NCI-H2081 treated with DMSO at 0.1 percent for 48 hours (cell line): ENCODE measurements around the gene MUCL3.
"Not testable (repeated sequence)": the region's sequence is repeated elsewhere in the genome, so short reads cannot be mapped to it uniquely, and the experiment has no call there.

ENCODE experiments used
- DNase-seq: peaks from one replicate; lab custom pipeline; 2025; lab: John Stamatoyannopoulos, UW

Gene MUCL3

DNA sequence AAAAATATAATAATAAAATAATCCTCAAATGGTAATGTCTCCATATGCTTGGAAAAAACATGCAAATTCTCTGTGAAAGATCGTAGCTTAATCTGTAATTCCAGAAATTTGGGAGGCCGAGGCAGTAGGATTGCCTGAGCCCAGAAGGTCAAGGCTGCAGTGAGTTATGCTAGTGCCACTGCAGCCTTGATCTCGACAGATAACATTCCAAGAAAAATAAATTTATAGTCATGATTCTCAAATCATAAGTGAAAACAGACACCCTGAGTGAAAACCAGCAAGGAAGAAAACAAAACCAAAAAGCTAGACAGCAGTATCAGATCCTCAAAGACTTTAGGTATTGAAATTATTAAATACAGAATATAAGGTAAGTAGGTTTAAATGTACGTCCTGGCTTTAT is 38.9 kb downstream of the MUCL3 start:
- DNase-seq, result no peak

DNA sequence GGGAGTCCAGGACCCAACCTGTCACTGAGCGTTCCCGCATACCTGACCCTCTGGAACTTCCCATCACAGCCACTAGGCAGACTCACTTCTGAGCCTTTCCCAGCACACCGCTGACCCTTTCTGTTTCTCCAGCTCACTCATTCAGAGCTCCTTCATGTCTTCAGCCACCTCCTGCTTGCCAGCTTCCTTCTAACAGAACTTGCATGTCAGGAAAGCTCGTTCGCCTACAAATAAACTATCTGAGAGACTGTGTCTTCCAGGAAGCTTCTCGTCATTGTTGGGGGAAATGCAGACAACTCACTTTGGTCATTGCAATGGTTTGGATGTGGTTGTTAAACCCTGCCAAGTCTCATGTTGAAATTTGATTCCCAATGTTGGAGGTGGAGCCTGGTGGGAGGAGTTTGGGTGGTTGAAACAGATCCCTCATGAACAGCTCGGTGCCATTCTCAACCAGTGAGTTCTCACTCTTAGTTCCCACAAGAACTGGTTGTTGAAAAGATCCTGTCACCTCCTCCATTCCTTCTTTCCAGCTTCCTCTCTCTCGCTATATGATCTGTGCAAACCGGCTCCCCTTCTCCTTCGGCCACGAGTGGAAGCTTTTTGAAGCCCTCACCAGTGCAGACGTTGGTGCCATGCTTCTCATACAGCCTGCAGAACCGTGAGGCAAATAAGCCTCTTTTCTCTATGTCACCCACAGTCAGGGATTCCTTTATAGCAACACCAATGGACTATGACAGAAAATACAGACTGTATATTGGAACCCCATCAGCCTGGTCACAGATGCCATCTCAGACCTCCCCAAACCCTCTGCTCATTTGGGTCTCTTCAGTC is 41.4 kb downstream of the MUCL3 start:
- DNase-seq, result no peak

DNA sequence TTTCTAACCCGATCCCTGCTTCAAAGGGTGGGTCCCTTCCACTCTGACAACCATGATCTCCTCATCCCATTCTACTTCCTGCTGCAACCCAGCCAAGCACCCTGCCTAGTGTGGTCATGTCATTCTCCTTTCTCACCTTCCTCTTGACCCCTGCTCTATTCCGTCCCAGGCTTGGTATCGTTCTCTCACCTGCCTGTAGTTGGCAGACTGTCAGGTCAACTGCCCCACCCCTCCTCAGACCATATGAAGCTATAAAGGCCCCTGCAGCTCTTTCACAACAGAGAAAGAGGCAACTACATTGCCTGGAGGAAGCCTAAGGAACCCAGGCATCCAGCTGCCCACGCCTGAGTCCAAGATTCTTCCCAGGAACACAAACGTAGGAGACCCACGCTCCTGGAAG is 42.7 kb downstream of the MUCL3 start, which contains the start of gene MUC21:
Gene MUC21, plus strand, starts transcription at position 280 of the 400 bp plus-strand sequence. CDS start 241 bp downstream, outside the sequence.
- DNase-seq, result no peak

DNA sequence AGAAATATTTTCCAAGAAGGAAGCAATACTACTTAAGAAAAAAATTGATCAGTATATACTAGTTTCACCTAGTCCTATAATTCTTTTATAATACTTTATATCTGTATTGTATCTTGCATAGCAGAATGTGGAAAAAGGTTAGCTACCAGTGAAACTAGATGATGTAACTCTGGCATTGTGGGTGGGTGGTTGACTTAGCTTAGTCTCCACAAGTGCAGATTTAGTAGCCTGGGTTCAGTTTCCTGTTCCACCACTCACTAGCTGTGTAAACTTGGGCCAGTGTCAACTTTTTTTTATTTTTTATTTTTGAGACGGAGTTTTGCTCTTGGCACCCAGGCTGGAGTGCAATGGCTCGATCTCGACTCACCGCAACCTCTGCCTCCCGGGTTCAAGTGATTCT is 44.7 kb downstream of the MUCL3 start:
- DNase-seq, result no peak

DNA sequence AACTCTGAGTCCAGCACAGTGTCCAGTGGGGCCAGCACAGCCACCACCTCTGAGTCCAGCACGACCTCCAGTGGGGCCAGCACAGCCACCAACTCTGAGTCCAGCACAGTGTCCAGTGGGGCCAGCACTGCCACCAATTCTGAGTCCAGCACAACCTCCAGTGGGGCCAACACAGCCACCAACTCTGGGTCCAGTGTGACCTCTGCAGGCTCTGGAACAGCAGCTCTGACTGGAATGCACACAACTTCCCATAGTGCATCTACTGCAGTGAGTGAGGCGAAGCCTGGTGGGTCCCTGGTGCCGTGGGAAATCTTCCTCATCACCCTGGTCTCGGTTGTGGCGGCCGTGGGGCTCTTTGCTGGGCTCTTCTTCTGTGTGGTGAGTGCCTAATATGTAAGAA is 46.5 kb downstream of the MUCL3 start:
- DNase-seq, result no peak

DNA sequence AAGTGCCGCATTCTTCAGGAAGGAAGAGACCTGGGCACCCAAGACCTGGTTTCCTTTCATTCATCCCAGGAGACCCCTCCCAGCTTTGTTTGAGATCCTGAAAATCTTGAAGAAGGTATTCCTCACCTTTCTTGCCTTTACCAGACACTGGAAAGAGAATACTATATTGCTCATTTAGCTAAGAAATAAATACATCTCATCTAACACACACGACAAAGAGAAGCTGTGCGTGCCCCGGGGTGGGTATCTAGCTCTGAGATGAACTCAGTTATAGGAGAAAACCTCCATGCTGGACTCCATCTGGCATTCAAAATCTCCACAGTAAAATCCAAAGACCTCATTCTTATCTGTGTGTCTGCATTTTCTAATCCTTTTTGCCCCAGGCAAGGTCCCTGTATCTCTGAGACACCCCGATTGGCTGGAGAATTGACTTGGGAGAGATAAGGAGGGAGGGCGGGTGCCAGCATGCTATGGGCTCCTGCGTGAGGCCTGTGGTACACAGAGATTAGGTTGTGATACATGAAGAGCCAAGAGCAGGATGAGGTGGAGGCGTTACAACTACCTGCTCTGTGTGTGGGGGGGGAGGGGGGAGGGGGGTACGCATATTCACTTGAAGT is 47.5 kb downstream of the MUCL3 start:
- DNase-seq, result no peak

DNA sequence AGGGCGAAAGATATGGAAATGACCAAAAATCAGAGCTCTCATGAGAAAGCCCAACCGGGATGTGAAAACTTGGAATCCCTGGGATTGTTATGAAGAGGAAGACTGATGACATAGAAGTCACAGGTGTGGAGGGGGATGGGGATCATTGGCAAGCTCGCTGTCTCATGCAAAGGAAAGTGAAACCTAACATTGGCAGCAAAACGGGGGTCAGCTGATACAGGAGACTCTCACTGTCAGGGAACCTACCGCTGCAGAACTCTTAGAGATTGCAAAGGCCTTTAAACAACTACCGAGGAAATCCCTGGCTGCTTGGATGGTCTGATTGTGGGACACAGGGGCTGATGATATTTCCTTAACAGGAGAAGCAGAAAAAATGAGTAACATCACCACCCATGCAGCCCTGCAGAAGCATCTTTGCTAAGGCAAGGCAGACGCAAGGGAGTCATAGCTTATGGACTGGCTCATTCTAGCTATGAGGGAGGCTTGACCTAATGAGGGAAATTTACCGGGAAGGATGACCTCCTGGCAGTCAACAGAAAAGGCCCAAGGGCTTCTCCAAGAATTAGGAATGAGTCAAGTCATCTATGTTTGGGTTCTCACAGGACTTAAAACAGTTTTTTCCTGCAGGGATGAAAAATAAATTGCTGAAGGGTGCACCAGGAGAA is 49.8 kb downstream of the MUCL3 start:
- no peak for DNase-seq

DNA sequence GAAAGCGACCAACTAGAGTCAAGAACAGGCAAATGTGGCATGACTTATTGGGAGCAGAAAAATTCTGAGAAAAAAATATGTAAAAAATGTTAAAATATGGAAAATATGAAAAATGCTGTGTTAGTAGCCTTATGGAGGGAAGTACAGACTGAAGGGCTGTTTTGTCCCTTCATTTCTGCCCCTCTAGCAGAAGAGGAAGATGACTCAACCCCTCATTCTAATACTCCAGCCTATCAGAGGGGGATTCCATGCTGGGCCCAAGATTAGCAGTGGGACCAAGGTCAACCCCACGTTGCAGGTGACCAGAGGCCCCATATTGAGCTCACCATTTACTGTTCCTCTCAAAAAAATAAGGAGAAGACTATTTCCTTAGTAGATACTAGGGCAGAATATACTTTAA is 51.1 kb downstream of the MUCL3 start:
- no peak for DNase-seq

DNA sequence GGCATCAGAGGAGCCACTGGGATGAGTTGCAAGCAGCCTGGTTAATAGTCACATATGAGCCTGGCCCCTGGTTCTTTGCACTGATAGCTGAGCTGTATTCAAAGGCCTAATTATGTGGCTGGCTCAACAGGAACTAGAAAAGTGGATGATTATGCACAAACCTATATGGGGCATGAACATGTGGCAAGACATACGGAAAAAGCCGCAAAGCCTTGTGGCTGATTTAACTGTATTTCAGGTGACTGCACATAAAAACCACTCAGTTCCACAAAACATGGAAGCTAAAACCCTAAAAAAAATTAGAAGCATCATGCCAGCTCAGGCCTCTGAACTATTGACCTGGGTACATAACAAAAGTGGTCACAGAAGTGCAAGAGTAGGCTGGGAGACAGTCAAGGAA is 56.5 kb downstream of the MUCL3 start:
- DNase-seq, result no peak

DNA sequence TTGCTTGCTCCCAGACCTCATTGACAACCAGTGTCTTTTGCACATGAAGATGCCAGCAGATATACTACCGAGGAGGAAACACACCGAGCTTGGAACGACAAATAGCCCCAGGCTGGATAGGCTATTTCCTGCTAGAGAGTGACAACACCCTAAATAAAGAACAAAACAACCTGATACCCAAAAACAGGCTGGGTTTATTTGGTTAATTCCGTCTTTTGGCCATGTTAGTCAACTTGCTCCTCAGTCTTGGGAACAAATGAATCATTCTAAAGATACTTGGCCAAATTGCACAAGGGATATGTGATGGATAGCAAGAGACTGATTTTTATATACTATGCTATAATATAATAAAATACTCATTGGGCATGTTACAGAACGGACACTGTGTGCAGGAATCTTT is 58.0 kb downstream of the MUCL3 start:
- no peak for DNase-seq

DNA sequence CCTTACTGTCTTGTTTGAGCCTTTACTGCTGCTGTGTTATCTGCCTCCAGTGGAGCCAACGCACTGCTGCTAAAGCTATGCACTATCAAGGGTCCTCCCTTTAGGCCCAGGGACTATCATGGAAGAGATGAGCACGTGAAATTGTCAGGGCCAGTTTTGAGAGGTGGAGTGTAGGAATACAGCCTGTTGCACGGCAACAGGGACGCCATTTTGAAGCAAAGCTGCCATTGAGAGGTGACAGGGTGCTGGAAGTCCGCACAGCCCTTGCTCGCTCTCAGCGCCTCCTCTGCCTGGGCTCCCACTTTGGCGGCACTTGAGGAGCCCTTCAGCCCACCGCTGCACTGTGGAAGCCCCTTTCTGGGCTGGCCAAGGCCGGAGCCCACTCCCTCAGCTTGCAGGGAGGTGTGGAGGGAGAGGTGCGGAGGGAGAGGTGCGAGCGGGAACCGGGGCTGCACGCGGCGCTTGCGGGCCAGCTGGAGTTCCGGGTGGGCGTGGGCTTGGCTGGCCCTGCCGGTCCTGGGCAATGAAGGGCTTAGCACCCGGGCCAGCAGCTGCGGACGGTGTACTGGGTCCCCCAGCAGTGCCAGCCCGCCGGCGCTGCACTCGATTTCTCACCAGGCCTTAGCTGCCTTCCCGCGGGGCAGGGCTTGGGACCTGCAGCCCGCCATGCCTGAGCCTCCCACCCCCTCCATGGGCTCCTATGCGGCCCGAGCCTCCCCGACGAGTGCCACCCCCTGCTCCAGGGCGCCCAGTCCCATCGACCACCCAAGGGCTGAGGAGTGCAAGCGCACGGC is 59.5 kb downstream of the MUCL3 start:
- DNase-seq, result not testable (repeated sequence)

DNA sequence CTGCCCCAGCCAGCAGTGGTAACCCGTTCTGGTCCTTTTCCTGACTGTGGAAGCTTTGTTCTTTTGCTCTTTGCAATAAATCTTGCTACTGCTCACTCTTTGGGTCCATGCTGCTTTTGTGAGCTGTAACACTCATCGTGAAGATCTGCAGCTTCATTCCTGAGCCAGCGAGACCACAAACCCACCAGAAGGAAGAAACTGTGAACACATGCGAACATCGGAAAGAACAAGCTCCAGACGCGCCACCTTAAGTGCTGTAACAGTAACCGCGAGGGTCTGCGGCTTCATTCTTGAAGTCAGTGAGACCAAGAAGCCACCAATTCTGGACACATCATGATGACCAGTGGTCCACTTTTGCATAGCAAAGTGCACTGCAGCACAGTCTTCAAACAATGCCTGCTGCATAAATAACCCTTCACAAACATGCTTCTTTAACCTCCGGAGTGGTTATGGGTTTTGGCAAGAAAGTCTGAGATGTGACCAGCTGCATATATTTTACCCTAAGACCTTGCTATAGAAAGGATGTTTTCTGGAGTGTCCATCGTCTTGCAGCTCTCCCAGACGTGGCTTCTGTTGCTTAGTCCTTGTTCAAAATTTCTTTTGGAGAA is 60.6 kb downstream of the MUCL3 start:
- DNase-seq, result no peak

DNA sequence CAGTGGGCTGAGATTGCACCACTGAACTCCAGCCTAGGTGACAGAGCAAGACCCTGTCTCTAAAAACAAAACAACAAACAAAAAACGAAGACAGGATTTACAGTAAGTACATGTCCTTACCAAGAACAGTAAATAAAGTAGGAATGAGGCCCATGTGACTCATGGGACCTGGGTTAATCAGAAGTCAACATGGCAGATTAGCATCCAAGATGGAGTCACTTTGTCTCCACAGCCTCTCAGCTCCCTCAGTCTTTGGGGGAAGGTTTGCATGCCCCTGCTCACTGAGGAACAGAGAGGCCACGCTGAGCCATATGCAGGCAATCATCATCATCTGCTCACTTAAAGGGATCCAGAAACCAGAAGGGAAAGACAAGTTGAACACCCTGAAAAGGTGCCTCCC is 61.7 kb downstream of the MUCL3 start:
- no peak for DNase-seq
